GM23338 (cell line): ENCODE data around the gene AACS.

Experiments
- CREB1 ChIP-seq: fragments of 250-450 bp; sonication (Bioruptor Pico); IDR thresholded peaks from 2 replicates; pipeline ENCODE4 v1.5.0; 2020; ENCODE audit warnings: low read depth, mild to moderate bottlenecking, moderate library complexity
- EZH2 ChIP-seq: fragments of 200-600 bp; sonication (generic); IDR thresholded peaks from one replicate; pipeline ENCODE4 v1.8.0; 2017; ENCODE audit warnings: antibody characterized with exemption, mild to moderate bottlenecking, low read depth; ENCODE audit not compliant: unreplicated experiment
- EZH2phosphoT487 ChIP-seq: fragments of 200-600 bp; sonication (generic); IDR thresholded peaks from one replicate; pipeline ENCODE4 v1.8.1; 2018; ENCODE audit warnings: antibody characterized with exemption; ENCODE audit not compliant: unreplicated experiment
- JUNB ChIP-seq: IDR thresholded peaks from one replicate; pipeline ENCODE4 v1.6.1; 2016; ENCODE audit warnings: antibody characterized with exemption; ENCODE audit not compliant: unreplicated experiment
- NANOG ChIP-seq: IDR thresholded peaks from 2 replicates; pipeline ENCODE4 v1.6.1; 2016; ENCODE audit warnings: antibody characterized with exemption, borderline replicate concordance
- POLR2AphosphoS5 ChIP-seq: IDR thresholded peaks from 2 replicates; pipeline ENCODE4 v1.6.1; 2016; ENCODE audit warnings: antibody characterized with exemption, low read depth
- REST ChIP-seq: IDR thresholded peaks from one replicate; pipeline ENCODE4 v1.6.1; 2018; ENCODE audit warnings: antibody characterized with exemption; ENCODE audit not compliant: unreplicated experiment
- STAT1 ChIP-seq: IDR thresholded peaks from one replicate; pipeline ENCODE4 v1.6.1; 2016; ENCODE audit warnings: antibody characterized with exemption; ENCODE audit not compliant: unreplicated experiment
- ZNF114 ChIP-seq: fragments of 250-450 bp; sonication (Bioruptor Pico); IDR thresholded peaks from 2 replicates; pipeline ENCODE4 v1.5.0; 2020; ENCODE audit warnings: mild to moderate bottlenecking, moderate library complexity
- ZNF331 ChIP-seq: fragments of 250-450 bp; sonication (Bioruptor Pico); IDR thresholded peaks from 2 replicates; pipeline ENCODE4 v1.5.0; 2020; ENCODE audit warnings: low read depth, mild to moderate bottlenecking, moderate library complexity
- TF ChIP-seq, protein P1 (sequence below), 2 experiments: fragments of 200-600 bp in 1 of 2; sonication (generic) in 1 of 2; conservative IDR thresholded peaks; 2 replicates each; pipeline versions ENCODE4 v1.5.1 to v1.6.1; 2016 to 2017; ENCODE audit warnings: antibody characterized with exemption in 2 of 2, low read depth in 2 of 2, mild to moderate bottlenecking in 2 of 2, moderate library complexity in 1 of 2
- TF ChIP-seq, protein P2 (sequence below): IDR thresholded peaks from 2 replicates; pipeline ENCODE4 v1.6.1; 2016; ENCODE audit warnings: antibody characterized with exemption

- no peak for TF ChIP-seq JUNB
- TF ChIP-seq STAT1 = no peak
- TF ChIP-seq, protein P1, sequence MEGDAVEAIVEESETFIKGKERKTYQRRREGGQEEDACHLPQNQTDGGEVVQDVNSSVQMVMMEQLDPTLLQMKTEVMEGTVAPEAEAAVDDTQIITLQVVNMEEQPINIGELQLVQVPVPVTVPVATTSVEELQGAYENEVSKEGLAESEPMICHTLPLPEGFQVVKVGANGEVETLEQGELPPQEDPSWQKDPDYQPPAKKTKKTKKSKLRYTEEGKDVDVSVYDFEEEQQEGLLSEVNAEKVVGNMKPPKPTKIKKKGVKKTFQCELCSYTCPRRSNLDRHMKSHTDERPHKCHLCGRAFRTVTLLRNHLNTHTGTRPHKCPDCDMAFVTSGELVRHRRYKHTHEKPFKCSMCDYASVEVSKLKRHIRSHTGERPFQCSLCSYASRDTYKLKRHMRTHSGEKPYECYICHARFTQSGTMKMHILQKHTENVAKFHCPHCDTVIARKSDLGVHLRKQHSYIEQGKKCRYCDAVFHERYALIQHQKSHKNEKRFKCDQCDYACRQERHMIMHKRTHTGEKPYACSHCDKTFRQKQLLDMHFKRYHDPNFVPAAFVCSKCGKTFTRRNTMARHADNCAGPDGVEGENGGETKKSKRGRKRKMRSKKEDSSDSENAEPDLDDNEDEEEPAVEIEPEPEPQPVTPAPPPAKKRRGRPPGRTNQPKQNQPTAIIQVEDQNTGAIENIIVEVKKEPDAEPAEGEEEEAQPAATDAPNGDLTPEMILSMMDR (conservative IDR thresholded peaks at IDR 0.05; ENCODE audit: low read depth in 2 of 2) = no peak
- TF ChIP-seq EZH2phosphoT487 = no peak
- no peak for TF ChIP-seq POLR2AphosphoS5
- no peak for TF ChIP-seq REST
- TF ChIP-seq EZH2 = no peak
- no peak for TF ChIP-seq ZNF114 (CRISPR knock-in tag)
- no peak for TF ChIP-seq ZNF331 (CRISPR knock-in tag)
- TF ChIP-seq NANOG = no peak
- no peak for TF ChIP-seq CREB1 (CRISPR knock-in tag)
- TF ChIP-seq, protein P2, sequence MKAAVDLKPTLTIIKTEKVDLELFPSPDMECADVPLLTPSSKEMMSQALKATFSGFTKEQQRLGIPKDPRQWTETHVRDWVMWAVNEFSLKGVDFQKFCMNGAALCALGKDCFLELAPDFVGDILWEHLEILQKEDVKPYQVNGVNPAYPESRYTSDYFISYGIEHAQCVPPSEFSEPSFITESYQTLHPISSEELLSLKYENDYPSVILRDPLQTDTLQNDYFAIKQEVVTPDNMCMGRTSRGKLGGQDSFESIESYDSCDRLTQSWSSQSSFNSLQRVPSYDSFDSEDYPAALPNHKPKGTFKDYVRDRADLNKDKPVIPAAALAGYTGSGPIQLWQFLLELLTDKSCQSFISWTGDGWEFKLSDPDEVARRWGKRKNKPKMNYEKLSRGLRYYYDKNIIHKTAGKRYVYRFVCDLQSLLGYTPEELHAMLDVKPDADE = no peak
These were observed 43.5 kb upstream of the AACS start for GRCh38 chr12:125021771-125022170.
